Peyer's patch (tissue), 4 donors: ENCODE measurements around the gene F2RL3. TPM values are rescaled to one million over a fixed set of nuclear protein-coding genes. Genes with fewer than 3 reads are reported as not detected.
A peak's percentile ranks its signal among the peaks of the same experiment; 100 is the strongest.

Source experiments
- DNase-seq, 3 donors: peaks; one replicate each; pipeline ENCODE4 v3.0.0-alpha.2; 2017 to 2019
- H3K27ac ChIP-seq, 4 donors: fragments of 200-600 bp; sonication (generic); one replicate each; pipeline ENCODE4 v1.5.1; 2016 to 2019
- H3K27me3 ChIP-seq, 2 donors: fragments of 200-600 bp; sonication (generic); one replicate each; pipeline ENCODE4 v1.5.1; 2019
- H3K36me3 ChIP-seq, 3 donors: fragments of 200-600 bp; sonication (generic); one replicate each; pipeline ENCODE4 v1.5.1; 2016 to 2019
- H3K4me1 ChIP-seq, 4 donors: fragments of 200-600 bp; sonication (generic); one replicate each; pipeline ENCODE4 v1.5.1; 2016 to 2019
- H3K4me3 ChIP-seq, 4 donors: fragments of 200-600 bp; sonication (generic); 1 replicate in 3 of 4; 2 replicates in 1 of 4; pipeline ENCODE4 v1.5.1; 2016 to 2019; ENCODE audit warnings: mild to moderate bottlenecking in 1 of 4
- H3K9me3 ChIP-seq, 4 donors: fragments of 200-600 bp; sonication (generic); one replicate each; pipeline ENCODE4 v1.5.1; 2016 to 2019; ENCODE audit warnings: mild to moderate bottlenecking in 1 of 4
- POLR2A ChIP-seq, 2 donors: fragments of 450-650 bp; IDR thresholded peaks; one replicate each; pipeline ENCODE4 v1.5.1; 2017; ENCODE audit warnings: antibody characterized with exemption in 2 of 2, mild to moderate bottlenecking in 2 of 2, moderate library complexity in 2 of 2
- total RNA-seq, 4 donors: library from RNA; depleted of rRNA; stranded (reverse); fragments of >200 nt; gene quantifications; one replicate each; pipeline ENCODE4 v1.1.0, GENCODE V29; 2016
- TF ChIP-seq, protein P1 (sequence below), 6 experiments: fragments of 450-650 bp in 4 of 6; fragments of 200-600 bp in 2 of 6; sonication (generic) in 1 of 6; IDR thresholded peaks; one replicate each; pipeline ENCODE4 v1.5.1; 2017 to 2019; ENCODE audit warnings: antibody characterized with exemption in 6 of 6, mild to moderate bottlenecking in 3 of 6, moderate library complexity in 1 of 6

The F2RL3 gene
- total RNA-seq, 4 donors from 2014 or later = 3.9 to 11.6 (median 5.1) TPM

DNA sequence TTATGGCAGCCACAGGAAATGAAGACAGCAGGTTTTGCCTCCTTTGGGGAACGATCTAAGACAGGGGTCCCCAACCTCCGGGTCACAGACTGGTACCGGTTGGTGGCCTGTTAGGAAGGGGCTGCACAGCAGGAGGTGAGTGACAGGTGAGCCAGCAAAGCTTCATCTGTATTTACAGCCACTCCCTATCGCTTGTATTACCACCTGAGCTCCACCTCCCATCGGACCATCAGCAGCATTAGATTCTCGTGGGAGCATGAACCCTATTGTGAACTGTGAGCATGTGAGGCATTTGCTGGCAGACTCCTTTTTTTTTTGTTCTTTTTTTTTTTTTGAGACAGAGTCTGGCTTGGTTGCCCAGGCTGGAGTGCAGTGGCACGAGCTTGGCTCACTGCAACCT is 22.2 kb downstream of the F2RL3 start:
- peak in 1 of 3 donors; percentile 10 for DNase-seq
- Histone ChIP-seq H3K27me3 (no peaks in the 10 kb centered on the region), H3K27ac (no peak overlapping the region), H3K9me3 (peaks cover 0 to 21% (median 8%) of the 10 kb centered on the region in 4 donors), H3K36me3 (no peaks in the 10 kb centered on the region), H3K4me1 (no peaks in the 10 kb centered on the region), H3K4me3 (no peak overlapping the region)
- TF ChIP-seq, protein P1, sequence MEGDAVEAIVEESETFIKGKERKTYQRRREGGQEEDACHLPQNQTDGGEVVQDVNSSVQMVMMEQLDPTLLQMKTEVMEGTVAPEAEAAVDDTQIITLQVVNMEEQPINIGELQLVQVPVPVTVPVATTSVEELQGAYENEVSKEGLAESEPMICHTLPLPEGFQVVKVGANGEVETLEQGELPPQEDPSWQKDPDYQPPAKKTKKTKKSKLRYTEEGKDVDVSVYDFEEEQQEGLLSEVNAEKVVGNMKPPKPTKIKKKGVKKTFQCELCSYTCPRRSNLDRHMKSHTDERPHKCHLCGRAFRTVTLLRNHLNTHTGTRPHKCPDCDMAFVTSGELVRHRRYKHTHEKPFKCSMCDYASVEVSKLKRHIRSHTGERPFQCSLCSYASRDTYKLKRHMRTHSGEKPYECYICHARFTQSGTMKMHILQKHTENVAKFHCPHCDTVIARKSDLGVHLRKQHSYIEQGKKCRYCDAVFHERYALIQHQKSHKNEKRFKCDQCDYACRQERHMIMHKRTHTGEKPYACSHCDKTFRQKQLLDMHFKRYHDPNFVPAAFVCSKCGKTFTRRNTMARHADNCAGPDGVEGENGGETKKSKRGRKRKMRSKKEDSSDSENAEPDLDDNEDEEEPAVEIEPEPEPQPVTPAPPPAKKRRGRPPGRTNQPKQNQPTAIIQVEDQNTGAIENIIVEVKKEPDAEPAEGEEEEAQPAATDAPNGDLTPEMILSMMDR (IDR thresholded peaks at IDR 0.05) = no peak
- TF ChIP-seq POLR2A (IDR thresholded peaks at IDR 0.05) = no peak

DNA sequence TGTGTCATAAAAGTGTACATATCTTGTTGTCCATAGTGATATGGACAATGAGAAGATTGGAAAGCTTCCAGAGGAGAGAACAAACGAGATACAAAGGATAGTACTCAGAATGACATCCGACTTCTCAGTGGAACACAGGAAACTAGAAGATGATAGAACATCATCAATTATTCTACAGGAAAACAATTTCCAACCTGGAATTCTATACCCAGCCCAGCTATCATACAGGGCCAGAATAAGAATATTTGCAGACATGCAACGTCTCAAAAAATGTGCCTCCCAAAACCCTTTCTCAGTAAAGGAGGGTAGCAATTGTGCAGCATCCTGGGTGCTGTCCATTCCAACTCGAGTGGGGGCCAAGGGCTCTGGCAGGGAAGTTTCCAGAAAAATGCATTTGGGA is 24.0 kb downstream of the F2RL3 start:
- H3K27me3 ChIP-seq = no peaks in the 10 kb centered on the region
- TF ChIP-seq, protein P1 (IDR thresholded peaks at IDR 0.05) = no peak
- TF ChIP-seq POLR2A (IDR thresholded peaks at IDR 0.05) = no peak

DNA sequence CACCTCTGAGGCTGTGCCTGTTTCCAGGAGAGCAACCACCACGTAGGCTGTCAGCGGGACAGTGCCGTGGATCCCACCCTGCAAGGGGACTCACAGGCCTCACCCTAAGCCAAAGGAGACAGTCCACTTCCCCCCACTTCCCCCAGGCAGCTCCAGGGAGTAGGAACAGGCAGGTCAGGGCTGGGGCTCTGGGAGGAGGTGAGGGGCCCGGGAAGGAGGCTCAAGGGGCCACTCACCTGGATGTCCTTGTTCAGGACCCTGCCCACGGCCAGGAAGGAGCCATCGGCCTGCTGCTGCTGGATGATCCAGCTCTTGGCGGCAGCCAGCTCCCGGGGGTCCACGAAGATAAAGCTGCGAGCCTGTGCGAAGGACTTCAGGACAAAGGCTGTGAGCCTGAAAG is 25.6 kb downstream of the F2RL3 start:
- Histone ChIP-seq H3K27me3 (no peaks in the 10 kb centered on the region), H3K4me1 (no peaks in the 10 kb centered on the region), H3K27ac (no peak overlapping the region), H3K4me3 (no peak overlapping the region), H3K9me3 (peaks cover 0 to 21% (median 8%) of the 10 kb centered on the region in 4 donors), H3K36me3 (no peaks in the 10 kb centered on the region)
- no peak for TF ChIP-seq POLR2A (IDR thresholded peaks at IDR 0.05)
- TF ChIP-seq, protein P1 (IDR thresholded peaks at IDR 0.05) = no peak
- no peak for DNase-seq

More for the DNA sequence above, 24.0 kb downstream of the F2RL3 start:
- no peaks in the 10 kb centered on the region for H3K4me1 ChIP-seq
- no peak overlapping the region for H3K27ac ChIP-seq
- no peak for DNase-seq
- no peaks in the 10 kb centered on the region for H3K36me3 ChIP-seq
- H3K4me3 ChIP-seq = no peak overlapping the region
- peaks cover 0 to 21% (median 8%) of the 10 kb centered on the region in 4 donors for H3K9me3 ChIP-seq

DNA sequence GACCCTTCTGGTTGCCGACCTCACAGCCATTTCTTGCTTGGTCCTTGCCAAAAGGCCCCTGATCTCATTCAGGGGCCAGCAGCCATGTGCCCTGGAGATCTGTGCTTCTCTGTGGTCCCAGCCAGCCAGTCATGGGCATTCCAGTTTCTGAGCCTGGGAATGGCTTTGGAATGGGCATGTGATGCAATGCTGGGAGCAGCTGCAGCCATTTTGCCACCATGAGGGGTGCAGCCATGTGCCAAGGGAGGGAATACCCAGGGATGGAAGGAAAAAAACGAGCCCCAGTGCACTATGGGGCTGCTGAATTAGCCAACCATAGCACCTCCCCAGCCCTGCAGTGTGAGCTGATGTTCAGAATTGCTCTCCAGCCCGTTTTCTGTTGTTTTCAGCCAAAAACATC is 26.3 kb downstream of the F2RL3 start:
- Histone ChIP-seq H3K27ac (no peak overlapping the region), H3K27me3 (no peaks in the 10 kb centered on the region), H3K4me3 (no peak overlapping the region), H3K4me1 (no peaks in the 10 kb centered on the region), H3K36me3 (no peaks in the 10 kb centered on the region), H3K9me3 (peaks cover 0 to 21% (median 8%) of the 10 kb centered on the region in 4 donors)
- TF ChIP-seq, protein P1 (IDR thresholded peaks at IDR 0.05) = no peak
- no peak for TF ChIP-seq POLR2A (IDR thresholded peaks at IDR 0.05)
- DNase-seq = peak in 1 of 3 donors; percentile 0

DNA sequence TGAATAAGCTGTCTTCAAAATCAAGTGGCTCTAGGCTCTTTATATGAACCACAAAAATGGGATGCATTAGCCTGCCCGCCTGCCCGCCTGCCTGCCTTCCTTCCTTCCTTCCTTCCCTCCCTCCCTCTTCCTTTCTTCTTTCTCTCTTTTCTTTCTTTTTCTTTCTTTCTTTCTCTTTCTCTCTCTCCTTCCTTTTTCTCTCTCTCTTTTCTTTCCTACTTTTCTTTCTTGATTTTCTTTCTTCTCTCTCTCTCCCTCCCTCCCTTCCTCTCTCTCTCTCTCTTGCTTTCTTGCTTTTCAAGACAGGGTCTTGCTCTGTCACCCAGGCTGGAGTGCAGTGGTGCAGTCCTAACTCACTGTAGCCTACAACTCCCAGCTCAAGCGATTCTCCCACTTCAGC is 26.9 kb downstream of the F2RL3 start:
- TF ChIP-seq POLR2A (IDR thresholded peaks at IDR 0.05) = no peak
- TF ChIP-seq, protein P1 (IDR thresholded peaks at IDR 0.05) = no peak

DNA sequence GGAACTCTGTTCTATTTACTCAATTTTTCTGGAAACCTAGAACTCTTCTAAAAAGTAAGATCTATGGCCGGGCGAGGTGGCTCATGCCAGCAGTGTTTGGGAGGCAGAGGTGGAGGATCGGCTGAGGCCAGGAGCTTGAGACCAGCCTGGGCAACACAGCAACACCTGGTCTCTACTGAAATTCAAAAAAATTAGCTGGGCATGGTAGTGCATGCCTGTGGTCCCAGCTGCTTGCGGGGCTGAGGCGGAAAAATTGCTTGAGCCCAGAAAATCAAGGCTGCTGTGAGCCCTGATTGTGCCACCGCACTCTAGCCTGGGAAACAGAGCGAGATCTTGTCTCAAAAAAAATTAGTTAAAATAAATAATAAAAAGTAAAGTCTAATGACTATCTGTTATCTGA is 28.6 kb downstream of the F2RL3 start:
- H3K4me1 ChIP-seq = no peaks in the 10 kb centered on the region
- no peaks in the 10 kb centered on the region for H3K36me3 ChIP-seq
- H3K4me3 ChIP-seq = no peak overlapping the region
- H3K27ac ChIP-seq = no peak overlapping the region
- TF ChIP-seq, protein P1 (IDR thresholded peaks at IDR 0.05) = no peak
- TF ChIP-seq POLR2A (IDR thresholded peaks at IDR 0.05) = no peak
- DNase-seq = no peak
- H3K27me3 ChIP-seq = no peaks in the 10 kb centered on the region
- peaks cover 0 to 14% (median 6%) of the 10 kb centered on the region in 4 donors for H3K9me3 ChIP-seq

More for the DNA sequence above, 26.9 kb downstream of the F2RL3 start:
- Histone ChIP-seq H3K4me1 (no peaks in the 10 kb centered on the region), H3K27ac (no peak overlapping the region), H3K27me3 (no peaks in the 10 kb centered on the region), H3K9me3 (peaks cover 0 to 21% (median 8%) of the 10 kb centered on the region in 4 donors), H3K36me3 (no peaks in the 10 kb centered on the region), H3K4me3 (no peak overlapping the region)
- no peak for DNase-seq
